Mononuclear cell (primary cell): Measurements from ENCODE around the gene PIK3CB. TPM values are rescaled to one million over a fixed set of nuclear protein-coding genes. Genes with fewer than 3 reads are reported as not detected.
"Not testable (repeated sequence)": the region's sequence is repeated elsewhere in the genome, so short reads cannot be mapped to it uniquely, and the experiment has no call there.

Experiments
- H3K27me3 ChIP-seq: 2 replicates; pipeline ENCODE4 v1.6.0; 2011; ENCODE audit warnings: low read length, control low read depth; ENCODE audit not compliant: insufficient read depth
- H3K4me1 ChIP-seq: 2 replicates; pipeline ENCODE4 v1.5.1; 2011; ENCODE audit warnings: mild to moderate bottlenecking, low read length, control low read depth; ENCODE audit not compliant: insufficient read depth
- H3K4me3 ChIP-seq: 2 replicates; pipeline ENCODE4 v1.5.1; 2011; ENCODE audit warnings: mild to moderate bottlenecking, low read length, moderate library complexity
- H3K9me3 ChIP-seq: 2 replicates; pipeline ENCODE4 v1.5.1; 2011; ENCODE audit warnings: low read depth, mild to moderate bottlenecking, control low read depth, low read length
- total RNA-seq: library from RNA; depleted of rRNA; stranded (reverse); fragments of >200 nt; gene quantifications from one replicate; pipeline ENCODE4 v1.2.3, GENCODE V29; 2012

PIK3CB gene
- total RNA-seq, 1 donor = 21.2 TPM

DNA sequence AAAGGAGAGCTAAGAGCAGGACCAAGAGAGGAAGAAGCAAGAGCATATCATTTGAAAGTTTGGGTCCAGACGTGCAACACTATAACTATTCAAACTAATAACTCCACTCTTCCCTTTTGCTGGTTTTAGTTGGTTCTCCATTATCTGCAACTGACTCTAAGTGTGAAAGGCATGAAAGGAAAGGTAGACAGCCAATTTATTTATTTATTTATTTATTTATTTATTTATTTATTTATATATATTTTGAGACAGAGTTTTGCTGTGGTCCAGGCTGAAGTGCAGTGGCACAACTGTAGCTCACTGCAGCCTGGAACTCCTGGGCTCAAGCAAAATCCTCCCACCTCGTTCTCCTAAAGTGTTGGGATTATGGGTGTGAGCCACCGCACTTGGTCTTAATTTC, 22.1 kb upstream of the PIK3CB start:
- Histone ChIP-seq H3K9me3 (no peaks in the 10 kb centered on the region), H3K4me3 (no peak overlapping the region), H3K4me1 (peaks cover 15% of the 10 kb centered on the region), H3K27me3 (no peaks in the 10 kb centered on the region)

GRCh38 chr3:138854940-138855339, 20.2 kb upstream of the PIK3CB start:
- no peaks in the 10 kb centered on the region for H3K9me3 ChIP-seq
- no peak overlapping the region for H3K4me3 ChIP-seq
- no peaks in the 10 kb centered on the region for H3K27me3 ChIP-seq
- H3K4me1 ChIP-seq = peaks cover 7% of the 10 kb centered on the region

GRCh38 chr3:138854204-138854603, 19.5 kb upstream of the PIK3CB start:
- Histone ChIP-seq H3K27me3 (no peaks in the 10 kb centered on the region), H3K4me1 (peaks cover 7% of the 10 kb centered on the region), H3K9me3 (no peaks in the 10 kb centered on the region), H3K4me3 (no peak overlapping the region)

DNA sequence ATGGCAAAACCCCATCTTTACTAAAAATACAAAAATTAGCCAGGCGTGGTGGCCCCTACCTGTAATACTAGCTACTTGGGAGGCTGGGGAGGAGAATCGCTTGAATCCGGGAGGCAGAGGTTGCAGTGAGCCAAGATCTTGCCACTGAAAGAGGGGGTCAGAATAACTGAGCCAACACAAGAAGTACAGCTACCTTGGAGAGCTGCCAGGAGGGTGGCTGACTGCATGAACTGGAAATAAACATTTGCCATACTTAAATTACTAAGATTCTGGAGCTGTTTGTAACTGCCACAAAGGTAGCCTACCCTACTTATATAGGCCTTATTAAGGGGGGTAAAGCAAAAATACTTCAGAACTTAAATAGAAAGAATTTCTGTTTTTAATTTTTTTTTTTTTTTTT, 15.4 kb upstream of the PIK3CB start:
- Histone ChIP-seq H3K9me3 (no peaks in the 10 kb centered on the region), H3K4me1 (peaks cover 27% of the 10 kb centered on the region), H3K4me3 (no peak overlapping the region), H3K27me3 (no peaks in the 10 kb centered on the region)

GRCh38 chr3:138849222-138849940, 14.7 kb upstream of the PIK3CB start:
- H3K9me3 ChIP-seq = no peaks in the 10 kb centered on the region
- no peak overlapping the region for H3K4me3 ChIP-seq
- no peaks in the 10 kb centered on the region for H3K27me3 ChIP-seq
- H3K4me1 ChIP-seq = peaks cover 33% of the 10 kb centered on the region

DNA sequence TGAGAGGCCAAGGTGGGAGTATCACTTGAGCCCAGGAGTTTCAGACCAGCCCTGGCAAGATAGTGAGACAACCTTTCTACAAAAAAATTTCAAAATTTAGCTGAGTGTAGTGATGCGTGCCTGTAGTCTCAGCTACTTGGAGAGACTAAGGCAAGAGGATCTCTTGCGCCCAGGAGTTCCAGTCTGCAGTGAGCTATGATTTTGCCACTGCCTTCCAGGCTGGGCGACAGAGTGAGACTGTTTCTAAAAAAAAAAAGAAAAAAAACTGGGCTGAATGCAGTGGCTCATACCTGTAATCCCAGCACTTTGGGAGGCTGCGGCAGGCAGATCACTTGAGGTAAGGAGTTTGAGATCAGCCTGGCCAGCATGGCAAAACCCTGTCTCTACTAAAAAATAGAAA, 14.0 kb upstream of the PIK3CB start:
- H3K9me3 ChIP-seq = no peaks in the 10 kb centered on the region
- H3K4me1 ChIP-seq = peaks cover 33% of the 10 kb centered on the region
- H3K27me3 ChIP-seq = no peaks in the 10 kb centered on the region
- no peak overlapping the region for H3K4me3 ChIP-seq

DNA sequence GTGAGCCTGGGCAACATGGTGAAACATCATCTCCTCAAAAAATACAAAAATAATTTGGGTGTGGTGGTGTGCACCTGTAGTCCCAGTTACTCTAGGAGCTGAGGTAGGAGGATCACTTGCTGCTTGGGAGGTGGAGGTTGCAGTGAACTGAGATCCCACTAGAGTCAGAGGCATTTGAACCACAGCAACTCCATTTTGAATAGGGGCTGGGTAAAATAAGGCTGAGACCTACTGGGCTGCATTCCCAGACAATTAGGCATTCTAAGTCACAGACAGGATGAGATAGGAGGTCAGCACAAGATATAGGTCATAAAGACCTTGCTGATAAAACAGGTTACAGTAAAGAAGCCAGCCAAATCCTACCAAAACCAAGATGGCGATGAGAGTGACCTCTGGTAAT, 12.1 kb upstream of the PIK3CB start:
- H3K27me3 ChIP-seq, H3K9me3 ChIP-seq, H3K4me3 ChIP-seq: not testable (repeated sequence)
- H3K4me1 ChIP-seq = peaks cover 41% of the 10 kb centered on the region

DNA sequence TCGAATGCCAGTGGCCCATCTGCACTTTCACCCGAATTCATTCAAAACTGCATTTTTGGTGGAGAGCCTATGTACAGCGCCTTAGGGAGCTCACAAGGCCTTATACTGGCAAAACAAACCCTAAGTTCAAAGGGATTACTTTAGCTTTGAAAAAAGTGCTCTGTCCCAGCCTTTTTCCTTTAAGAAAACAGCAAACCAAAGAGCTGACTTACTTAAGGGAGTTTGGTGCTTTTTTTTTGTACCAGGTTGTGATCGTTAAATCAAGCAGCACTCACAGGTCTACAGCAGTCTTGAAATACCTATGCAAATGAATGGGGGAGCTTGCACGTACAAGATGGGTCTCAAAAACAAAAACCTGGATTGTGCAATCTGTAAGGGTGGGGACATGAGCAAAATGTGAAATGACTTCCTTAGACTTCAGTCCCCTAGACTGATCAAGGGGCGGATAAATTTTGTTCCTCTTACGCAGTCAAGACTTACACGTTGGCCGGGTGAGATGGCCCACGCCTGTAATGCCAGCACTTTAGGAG, 11.6 kb upstream of the PIK3CB start:
- H3K9me3 ChIP-seq = no peaks in the 10 kb centered on the region
- H3K27me3 ChIP-seq = no peaks in the 10 kb centered on the region
- no peak overlapping the region for H3K4me3 ChIP-seq
- peaks cover 44% of the 10 kb centered on the region for H3K4me1 ChIP-seq

DNA sequence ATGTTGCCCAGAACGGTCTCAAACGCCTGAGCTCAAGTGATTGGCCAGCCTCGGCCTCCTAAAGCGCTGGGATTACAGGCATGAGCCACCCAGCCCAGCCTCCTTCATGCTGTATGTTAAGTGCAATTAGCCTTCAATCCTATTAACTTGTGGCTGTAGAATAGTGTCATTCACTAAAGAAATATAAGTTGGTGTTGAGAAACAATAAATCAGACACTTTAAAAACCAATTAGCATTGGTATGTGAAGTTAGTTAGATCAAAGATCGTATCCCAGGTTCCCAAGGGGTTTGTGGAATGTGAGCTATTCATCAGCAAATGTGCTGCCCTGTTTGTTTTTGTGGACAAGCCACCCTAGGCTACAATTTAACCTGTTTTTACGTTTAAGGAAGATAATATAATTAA, 11.0 kb upstream of the PIK3CB start:
- Histone ChIP-seq H3K4me3 (no peak overlapping the region), H3K27me3 (no peaks in the 10 kb centered on the region), H3K4me1 (peaks cover 44% of the 10 kb centered on the region), H3K9me3 (no peaks in the 10 kb centered on the region)

DNA sequence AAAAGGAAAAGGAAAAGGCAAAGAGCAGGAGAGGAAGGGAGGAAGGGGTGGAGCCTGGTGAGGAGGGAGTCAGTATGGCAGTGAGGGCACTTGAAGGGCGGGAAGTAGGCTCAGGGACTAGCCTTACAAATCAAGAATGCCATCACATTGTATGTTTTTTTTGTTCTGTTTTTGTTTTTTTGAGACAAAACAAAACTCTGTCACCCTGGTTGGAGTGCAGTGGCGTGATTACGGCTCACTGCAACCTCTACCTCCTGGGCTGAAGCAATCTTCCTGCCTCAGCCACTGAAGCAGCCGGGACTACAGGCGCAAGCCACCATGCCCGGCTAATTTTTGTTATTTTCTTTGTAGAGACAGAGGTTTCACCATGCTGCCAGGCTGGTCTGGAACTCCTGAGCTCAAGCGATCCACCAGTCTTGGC, 10.5 kb upstream of the PIK3CB start:
- Histone ChIP-seq H3K9me3 (no peaks in the 10 kb centered on the region), H3K4me3 (no peak overlapping the region), H3K27me3 (no peaks in the 10 kb centered on the region), H3K4me1 (peaks cover 44% of the 10 kb centered on the region)

GRCh38 chr3:138842483-138843188, 7.9 kb upstream of the PIK3CB start:
- no peaks in the 10 kb centered on the region for H3K27me3 ChIP-seq
- peaks cover 44% of the 10 kb centered on the region for H3K4me1 ChIP-seq
- H3K4me3 ChIP-seq = no peak overlapping the region
- H3K9me3 ChIP-seq = no peaks in the 10 kb centered on the region

- not testable (repeated sequence) for H3K27me3 ChIP-seq, H3K4me3 ChIP-seq, H3K9me3 ChIP-seq
- H3K4me1 ChIP-seq = peaks cover 34% of the 10 kb centered on the region
Measured at GRCh38 chr3:138838385-138838784, 3.7 kb upstream of the PIK3CB start.

DNA sequence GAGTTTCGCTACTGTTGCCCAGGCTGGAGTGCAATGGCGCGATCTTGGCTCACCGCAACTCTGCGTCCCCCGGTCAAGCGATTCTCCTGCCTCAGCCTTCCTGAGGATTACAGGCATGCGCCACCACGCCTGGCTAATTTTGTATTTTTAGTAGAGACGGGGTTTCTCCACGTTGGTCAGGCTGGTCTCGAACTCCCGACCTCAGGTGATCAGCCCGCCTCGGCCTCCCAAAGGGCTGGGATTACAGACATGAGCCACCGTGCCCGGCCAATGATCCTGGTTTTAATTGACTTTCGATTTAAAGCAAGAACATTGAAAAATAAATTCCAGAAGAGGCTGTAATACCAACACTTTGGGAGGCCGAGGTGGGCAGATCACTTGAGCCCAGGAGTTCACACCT, 1.1 kb upstream of the PIK3CB start:
- peaks cover 27% of the 10 kb centered on the region for H3K4me1 ChIP-seq
- H3K9me3 ChIP-seq, H3K4me3 ChIP-seq, H3K27me3 ChIP-seq: not testable (repeated sequence)

GRCh38 chr3:138835397-138835757, 649 bp upstream of the PIK3CB start:
- Histone ChIP-seq H3K9me3 (no peaks in the 10 kb centered on the region), H3K27me3 (no peaks in the 10 kb centered on the region), H3K4me1 (peaks cover 27% of the 10 kb centered on the region), H3K4me3 (peak overlapping the region; percentile 89)

GRCh38 chr3:138833899-138834595, 681 bp downstream of the PIK3CB start:
- Histone ChIP-seq H3K4me1 (peaks cover 27% of the 10 kb centered on the region), H3K27me3 (no peaks in the 10 kb centered on the region), H3K4me3 (peak overlapping the region; percentile 89), H3K9me3 (no peaks in the 10 kb centered on the region)
